NCI-H128 (cell line): ENCODE measurements around the gene CHRNB2.
"Not testable (repeated sequence)": the region's sequence is repeated elsewhere in the genome, so short reads cannot be mapped to it uniquely, and the experiment has no call there.

Source experiments
- DNase-seq: peaks from one replicate; lab custom pipeline; 2025; ENCODE audit not compliant: unreplicated experiment; lab: John Stamatoyannopoulos, UW

The CHRNB2 gene

GRCh38 chr1:154567386-154568156 is at the start of gene CHRNB2:
Gene CHRNB2, plus strand, starts transcription at chr1:154567778. Its CDS starts 267 bp downstream, at chr1:154568045.
- peak; percentile 71 for DNase-seq

DNA sequence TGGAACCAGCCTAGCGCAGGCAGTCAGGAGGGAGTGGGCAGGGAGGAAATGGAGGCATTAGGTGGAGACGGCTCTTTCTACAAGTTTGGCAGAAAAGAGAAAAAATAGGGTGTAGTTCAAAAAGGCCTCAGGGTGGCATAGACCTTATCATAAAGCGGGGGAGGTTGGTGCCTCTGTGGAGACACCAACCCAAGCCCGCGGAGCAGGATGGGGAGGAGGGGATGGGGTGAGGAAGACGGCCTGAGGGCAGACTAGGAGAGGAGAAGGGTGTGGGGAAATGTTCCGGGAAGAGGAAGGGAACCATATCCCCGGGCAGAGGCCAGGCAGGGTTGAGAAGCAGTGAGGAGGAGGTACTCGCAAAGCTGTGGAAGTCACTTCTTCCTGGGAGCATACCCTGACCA is 48.0 kb upstream of the CHRNB2 start:
- no peak for DNase-seq

DNA sequence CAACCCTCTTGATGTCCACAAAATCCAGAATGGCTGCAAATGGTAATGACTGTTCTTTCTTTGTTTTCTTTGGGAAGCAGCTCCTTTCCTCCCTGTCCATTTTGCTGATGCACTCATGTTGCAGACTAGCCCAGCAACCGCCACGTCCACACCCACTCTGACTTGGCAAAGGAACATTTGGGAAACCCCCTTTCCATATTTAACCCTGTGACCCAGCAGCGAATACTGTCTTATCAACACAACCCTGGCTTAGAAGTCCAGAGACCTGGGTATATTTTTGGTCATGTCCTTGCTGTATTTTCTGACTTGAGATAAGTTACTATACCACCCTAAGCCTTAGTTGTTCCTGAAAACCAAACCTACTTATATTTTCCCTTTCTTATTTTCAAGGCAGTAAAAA is 47.2 kb upstream of the CHRNB2 start:
- DNase-seq = no peak

DNA sequence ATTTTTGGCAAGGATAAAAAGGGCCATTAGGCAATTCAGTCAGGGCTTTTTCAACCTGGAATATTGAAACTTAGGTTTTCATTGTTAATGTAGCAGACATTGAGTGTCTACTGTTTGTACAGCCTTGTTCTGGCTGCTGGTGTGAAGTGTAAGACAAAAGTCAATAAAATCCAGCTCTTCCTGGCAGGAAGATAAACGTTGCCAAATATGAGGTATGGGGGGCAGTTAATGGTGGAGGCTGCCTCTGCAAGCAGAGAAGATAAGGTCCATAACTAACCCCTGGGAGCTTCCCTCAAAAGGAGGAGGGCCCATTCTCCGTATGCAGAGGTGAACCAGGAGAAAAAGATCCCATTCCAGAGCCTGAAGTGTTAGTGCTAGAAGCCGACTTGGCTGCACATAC is 45.9 kb upstream of the CHRNB2 start:
- no peak for DNase-seq

DNA sequence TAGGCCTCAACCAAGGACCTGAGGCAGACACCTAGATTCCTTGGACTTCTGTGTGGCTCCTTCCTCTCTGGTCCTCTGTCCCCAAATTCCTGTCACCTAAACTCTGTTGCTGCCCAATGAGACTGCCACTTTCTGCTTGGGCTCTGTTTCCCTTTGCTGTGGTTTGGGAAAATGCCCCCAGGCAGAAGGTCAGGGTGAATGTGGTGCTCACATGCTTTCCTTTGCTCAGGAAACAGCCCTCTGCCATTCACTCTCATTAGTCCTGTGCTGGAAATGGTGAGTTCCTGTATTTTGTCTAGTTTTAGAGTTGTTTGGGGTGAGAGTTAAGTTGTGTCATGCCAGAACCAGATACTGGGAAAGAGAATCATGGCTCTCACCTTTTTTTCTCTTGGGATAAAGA is 42.7 kb upstream of the CHRNB2 start:
- DNase-seq = no peak

GRCh38 chr1:154527192-154527591 is 40.4 kb upstream of the CHRNB2 start:
- no peak for DNase-seq

DNA sequence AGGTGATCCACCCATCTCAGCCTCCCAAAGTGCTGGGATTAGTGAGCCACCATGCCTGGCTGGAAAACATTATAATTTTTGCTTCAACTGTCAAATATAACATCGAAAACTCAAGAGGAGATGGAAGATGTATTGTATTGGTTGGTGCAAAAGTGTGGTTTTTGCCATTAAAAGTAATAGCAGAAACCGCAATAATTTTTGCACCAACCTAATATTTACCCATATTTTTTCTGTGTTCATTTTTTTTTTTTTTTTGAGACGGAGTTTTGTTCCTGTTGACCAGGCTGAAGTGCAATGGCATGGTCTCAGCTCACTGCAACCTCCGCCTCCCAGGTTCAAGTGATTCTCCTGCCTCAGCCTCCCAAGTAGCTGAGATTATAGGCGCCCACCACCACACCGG is 38.3 kb upstream of the CHRNB2 start:
- DNase-seq = no peak

DNA sequence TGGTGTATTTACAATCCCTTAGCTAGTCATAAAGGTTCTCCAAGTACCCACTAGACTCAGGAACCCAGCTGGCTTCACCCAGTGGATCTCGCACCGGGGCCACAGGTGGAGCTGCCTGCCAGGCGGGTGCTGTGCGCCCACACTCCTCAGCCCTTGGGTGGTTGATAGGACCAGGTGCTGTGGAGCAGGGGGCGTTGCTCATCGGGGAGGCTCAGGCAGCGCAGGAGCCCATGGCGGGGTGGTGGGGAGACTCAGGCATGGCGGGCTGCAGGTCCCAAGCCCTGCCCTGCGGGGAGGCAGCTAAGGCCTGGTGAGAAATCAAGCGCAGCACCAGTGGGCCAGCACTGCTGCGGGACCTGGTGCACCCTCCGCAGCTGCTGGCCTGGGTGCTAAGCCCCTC is 35.6 kb upstream of the CHRNB2 start:
- not testable (repeated sequence) for DNase-seq

GRCh38 chr1:154533952-154534844 is 33.4 kb upstream of the CHRNB2 start:
- peak; percentile 42 for DNase-seq

DNA sequence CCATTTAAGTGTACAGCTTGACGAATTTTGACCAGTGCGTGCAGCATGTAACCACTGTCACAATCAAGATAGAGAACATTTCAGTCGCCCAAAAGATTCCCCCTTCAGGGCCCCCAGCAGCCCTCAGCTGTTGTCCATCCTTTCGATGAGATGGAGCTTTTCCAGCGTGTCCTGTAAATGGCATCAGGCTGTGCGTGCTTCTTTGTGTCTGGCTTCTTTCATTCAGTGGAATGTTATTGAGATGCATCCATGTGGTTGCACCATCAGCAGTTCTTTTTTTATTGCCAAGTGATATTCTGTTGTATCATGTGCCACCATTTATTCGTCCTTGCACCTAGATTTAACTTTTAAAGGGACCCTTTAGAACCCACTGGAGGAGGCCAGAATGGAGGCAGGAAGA is 31.0 kb upstream of the CHRNB2 start:
- DNase-seq = no peak

DNA sequence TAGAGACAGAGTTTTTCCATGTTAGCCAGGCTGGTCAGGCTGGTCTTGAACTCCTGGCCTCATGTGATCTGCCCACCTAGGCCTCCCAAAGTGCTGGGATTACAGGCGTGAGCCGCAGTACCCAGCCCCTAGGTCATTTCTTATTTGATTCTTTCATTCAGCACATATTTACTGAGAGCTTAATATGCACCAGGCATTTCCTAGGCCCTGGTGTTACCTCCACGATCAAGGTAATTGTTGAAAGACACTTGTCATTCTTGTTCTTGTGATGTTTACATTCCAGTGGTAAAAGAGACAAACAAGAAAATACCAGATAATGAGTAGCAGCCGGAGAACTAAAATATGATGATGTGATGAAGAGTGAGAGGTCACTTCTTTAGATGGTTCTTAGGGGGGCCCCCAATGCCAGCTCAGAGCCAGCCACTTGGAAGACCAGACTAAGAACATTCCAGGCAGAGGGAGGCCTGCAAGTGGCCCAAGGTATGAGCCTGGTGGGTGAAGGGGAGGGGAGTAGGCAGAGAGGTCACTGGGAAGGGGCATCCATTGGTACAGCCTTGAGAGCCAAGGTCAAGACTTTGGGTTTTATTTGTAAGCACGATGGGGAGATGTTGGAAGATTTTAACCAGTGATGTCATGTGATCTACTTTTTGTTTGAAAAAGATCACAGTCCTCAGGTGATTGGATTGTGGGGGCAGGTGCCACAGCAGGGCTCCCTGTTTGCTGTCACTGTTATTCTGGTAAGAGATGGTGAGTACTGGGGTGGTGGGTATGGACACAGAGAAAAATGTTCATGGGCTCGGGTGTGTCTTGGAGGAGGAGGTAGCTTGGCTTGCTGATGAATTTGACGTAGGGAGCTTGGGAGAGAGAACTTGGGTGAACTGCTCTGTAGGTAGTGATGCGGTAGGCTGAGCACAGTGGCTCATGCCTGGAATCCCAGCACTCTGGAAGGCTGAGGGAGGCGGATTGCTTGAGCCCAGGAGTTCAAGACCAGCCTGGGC is 27.8 kb upstream of the CHRNB2 start:
- no peak for DNase-seq

DNA sequence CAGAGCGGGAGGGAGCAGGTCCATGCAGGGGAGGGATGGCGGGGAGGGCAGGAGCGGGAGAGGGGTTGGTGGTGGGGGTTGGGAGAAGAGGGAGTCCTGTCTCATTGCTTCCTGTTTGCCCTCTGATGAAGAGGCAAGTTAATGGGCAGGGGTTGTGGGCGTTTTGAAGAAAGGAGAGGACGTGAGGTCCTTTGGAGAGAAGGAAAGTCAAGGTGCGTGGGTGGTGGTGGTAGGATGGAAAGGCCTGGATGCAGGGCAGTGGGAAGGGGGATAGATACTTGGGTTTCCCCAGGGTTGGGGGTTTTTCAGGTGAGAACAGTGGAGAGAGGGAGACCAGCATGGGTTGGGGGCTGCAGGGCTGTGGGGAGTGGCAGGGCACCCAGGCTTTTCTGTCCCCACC is 26.3 kb upstream of the CHRNB2 start:
- no peak for DNase-seq

GRCh38 chr1:154546264-154547063 is 21.1 kb upstream of the CHRNB2 start:
- no peak for DNase-seq

- DNase-seq = no peak
Measured at GRCh38 chr1:154547105-154547732, 20.4 kb upstream of the CHRNB2 start.

DNA sequence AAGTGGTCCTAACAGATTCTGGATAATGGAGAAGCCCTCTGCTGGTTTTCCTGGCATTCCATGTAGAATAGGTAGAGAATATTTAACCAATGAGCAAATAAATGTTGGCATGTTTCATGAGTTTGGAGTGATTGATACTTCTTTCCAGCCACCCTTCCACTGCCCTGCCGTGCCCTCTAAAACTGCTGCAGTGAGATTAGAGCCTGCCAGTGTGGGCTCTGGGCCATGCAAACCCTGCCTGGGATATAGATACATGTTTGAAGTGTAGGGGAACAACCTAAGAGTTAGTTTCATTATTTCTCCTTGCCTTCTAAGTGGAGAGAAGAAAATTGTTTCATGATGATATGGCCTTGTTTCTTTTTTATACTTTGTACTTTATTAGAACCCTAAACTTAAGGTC is 19.6 kb upstream of the CHRNB2 start:
- DNase-seq = no peak

GRCh38 chr1:154549202-154549770 is 18.3 kb upstream of the CHRNB2 start:
- DNase-seq = no peak

- DNase-seq = no peak
Measured at GRCh38 chr1:154550070-154550469, 17.5 kb upstream of the CHRNB2 start.

DNA sequence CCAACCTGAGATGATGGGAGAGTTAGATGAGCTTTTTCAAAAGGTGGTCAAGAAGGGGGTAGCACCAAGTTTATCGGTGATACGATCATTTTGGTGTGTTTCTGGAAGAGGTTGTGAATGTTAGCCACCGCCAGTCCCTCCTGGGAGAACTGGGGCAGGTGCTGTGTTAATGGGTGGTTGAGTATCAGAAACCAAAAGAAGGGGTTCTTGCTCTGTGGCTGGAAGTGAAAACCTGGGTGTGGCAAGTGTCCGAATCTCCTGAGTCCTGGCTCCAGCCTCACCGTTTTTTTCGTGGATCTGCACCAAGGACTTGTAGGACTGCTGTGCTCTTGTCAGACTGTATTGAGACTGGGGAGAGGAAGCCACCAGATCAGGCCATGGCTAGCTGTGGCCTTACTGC is 16.9 kb upstream of the CHRNB2 start:
- DNase-seq = no peak

DNA sequence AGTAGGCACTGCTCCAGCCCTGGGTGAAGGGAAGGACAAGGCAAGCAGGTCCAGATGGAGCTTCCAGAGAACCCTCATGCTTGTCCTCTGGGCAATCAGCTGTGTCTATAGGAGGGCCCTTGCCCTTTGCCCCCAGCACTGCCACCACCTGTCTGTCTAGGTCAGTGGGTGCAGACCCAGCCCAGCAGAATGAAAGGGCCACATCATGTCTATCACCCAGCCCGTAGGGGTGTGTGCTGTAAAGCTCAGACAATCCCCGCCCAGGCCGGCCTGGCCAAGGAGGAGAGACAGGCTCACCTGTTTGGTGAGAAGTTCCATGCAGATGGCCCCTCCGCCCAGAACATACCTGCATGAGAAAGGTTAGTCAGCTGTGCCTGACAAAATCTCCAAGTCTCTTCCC is 16.1 kb upstream of the CHRNB2 start:
- no peak for DNase-seq
